ENCODE measurements around the gene MMD2.
A peak's percentile ranks its signal among the peaks of the same experiment; 100 is the strongest.
"Not testable (repeated sequence)": the region's sequence is repeated elsewhere in the genome, so short reads cannot be mapped to it uniquely, and the experiment has no call there.

The MMD2 gene

GRCh38 chr7:4958477-4959301 lies at the start of gene MMD2:
Gene MMD2, minus strand, starts transcription at chr7:4959187. Its CDS starts 170 bp downstream, at chr7:4959017.
- DNase-seq (ENCODE audit: low spot score) = no peak

DNA sequence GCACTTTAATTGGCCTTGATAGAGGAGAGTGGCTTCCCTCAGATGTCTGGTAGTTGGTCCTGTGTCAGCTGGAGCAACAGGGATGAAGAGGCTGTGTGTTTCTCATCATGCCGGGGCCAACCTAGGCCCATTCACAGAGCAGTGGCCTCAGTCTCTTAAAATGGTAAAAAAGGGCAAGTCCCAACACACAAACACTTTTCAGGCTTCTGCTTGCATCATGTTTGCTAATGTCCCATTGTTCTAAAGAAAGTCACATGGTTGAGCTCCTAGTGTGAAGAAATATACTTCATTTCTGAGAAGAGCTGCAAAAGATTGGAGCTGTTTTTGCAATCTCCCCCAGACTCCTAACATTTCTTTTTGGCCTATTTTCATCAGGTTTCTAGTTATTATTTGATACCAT lies 46.1 kb upstream of the MMD2 start:
- DNase-seq (ENCODE audit: low spot score) = no peak

GRCh38 chr7:5001911-5002310 lies 42.9 kb upstream of the MMD2 start:
- DNase-seq (ENCODE audit: low spot score) = no peak

DNA sequence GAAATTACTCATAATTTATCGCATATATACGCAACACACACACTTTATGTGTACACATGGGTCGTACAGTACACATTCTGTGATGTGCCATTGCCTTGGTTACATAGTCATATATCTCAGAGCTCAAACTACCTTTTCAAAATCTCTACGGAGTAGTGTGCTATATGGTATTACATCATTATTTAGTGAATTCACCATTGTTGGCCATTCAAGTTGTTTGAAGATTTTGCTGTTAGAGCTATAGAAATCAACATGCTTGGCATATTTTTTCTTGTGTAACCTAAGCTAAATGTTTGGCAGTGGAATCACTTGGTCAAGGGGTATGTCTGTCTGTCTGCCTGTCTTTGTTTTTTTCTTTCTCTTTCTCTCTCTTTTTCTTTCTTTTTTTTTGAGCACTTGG lies 42.0 kb upstream of the MMD2 start:
- no peak for DNase-seq (ENCODE audit: low spot score)

DNA sequence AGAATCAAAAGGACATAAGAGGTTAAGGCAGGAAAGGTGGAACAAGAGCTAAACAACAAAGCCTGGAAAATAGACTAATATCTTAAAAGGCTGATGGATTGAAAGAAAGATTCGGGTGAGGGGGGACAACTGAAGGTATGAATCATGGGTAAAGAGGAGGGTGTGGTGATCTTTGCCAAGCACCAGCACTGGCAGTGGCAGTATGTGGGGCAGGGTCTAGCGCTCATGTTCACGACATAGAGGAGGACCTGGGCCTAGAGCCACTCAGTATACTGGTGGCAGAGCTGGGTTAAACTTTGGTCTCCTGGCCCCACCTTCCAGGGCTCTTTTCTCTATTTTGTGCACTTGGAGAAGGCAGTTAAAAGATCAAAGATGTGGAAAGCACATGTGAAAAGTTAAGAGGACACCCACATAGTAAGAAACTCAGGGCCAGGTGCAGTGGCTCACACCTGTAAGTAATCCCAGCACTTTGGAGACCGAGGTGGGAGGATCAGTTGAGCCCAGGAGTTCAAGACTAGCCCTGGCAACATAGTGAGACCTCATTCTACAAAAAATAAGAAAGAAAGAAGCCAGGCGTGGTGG lies 40.5 kb upstream of the MMD2 start:
- no peak for DNase-seq (ENCODE audit: low spot score)

DNA sequence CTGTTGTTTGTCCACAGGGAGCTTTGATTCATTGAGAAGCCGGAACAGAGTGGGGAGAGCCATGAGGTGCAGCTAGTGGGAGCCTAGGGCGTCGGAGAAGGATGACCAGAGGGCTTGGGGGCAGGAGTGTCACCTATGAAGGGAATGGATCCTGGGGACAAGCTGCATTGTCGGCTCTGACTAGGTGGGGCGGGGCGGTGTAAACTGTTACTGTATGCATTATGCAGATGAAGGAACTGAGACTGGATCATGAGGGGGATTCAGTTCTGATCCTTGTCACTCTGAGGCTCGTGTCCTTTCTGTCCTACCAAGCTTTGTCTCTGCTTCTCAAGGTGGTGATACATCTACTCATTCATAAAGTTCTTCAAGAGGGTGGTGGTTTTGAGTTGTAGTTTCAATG lies 39.9 kb upstream of the MMD2 start:
- no peak for DNase-seq (ENCODE audit: low spot score)

GRCh38 chr7:4998244-4998643 lies 39.3 kb upstream of the MMD2 start:
- no peak for DNase-seq (ENCODE audit: low spot score)

DNA sequence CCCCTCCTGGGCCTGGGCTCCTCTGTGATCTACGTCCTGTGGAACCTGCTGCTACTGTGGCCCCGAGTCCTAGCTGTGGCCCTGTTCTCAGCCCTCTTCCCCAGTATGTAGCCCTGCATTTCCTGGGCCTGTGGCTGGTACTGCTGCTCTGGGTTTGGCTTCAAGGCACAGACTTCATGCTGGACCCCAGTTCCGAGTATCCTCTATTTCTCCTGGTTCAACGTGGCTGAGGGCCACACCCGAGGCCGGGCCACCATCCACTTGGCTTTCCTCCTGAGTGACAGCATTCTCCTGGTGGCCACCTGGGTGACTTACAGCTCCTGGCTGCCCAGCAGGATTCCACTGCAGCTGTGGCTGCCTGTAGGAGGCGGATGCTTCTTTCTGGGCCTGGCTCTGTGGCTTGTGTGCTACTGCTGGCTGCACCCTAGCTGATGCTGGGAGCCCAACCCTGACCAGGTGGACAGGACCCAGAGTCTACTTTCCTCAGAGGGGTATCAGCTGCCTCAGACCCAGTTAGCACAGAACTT lies 37.8 kb upstream of the MMD2 start:
- no peak for DNase-seq (ENCODE audit: low spot score)

DNA sequence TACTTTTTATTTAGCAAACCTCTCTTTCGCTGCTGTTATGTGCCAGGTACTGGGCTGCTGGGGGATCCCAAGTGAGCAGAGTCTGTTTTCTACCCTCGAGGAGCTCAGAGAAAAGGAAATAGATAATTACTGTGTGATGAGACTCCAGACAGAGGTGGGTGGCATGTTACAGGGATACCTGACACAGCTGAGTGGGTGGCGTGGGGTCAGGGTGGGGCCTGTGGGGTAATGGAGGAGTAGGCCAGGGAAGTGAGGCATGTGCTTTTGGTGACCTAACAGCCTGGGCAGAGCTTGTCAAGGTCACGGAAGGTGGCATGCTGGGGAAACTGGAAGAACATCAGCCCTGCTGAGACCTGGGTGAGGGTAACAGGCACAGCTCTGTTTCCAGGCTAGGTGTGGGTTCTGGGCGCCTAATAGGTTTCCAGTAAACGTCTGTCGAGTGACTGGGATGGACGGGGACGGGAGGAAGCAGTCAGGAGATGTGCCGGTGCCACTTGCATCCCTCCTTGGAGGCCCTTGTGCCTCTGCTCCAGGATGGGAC lies 36.5 kb upstream of the MMD2 start:
- DNase-seq (ENCODE audit: low spot score) = no peak

GRCh38 chr7:4993471-4993870 lies 34.5 kb upstream of the MMD2 start:
- DNase-seq (ENCODE audit: low spot score) = no peak

- DNase-seq (ENCODE audit: low spot score) = not testable (repeated sequence)
These were observed 23.8 kb upstream of the MMD2 start for GRCh38 chr7:4982741-4983140.

- not testable (repeated sequence) for DNase-seq (ENCODE audit: low spot score)
These were observed 22.4 kb upstream of the MMD2 start for GRCh38 chr7:4981295-4981890.

- DNase-seq (ENCODE audit: low spot score) = not testable (repeated sequence)
These were observed 16.6 kb upstream of the MMD2 start for GRCh38 chr7:4975626-4976025.

- peak; percentile 94 for DNase-seq (ENCODE audit: low spot score)
These were observed 14.8 kb upstream of the MMD2 start for GRCh38 chr7:4973728-4974198.

DNA sequence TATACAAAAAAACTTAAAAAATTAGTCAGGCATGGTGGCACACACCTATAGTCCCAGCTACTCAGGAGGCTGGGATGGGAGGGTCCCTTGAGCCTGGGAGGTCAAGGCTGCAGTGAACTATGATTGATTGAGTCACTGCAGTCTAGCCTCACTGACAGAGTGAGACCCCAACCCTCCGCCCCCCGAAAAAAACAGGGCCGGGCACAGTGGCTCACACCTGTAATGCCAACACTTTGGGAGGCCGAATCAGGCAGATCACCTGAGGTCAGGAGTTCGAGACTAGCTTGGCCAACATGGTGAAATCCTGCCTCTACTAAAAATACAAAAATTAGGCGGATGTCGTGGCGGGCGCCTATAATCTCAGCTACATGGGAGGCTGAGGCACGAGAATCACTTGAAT lies 13.5 kb upstream of the MMD2 start:
- DNase-seq (ENCODE audit: low spot score) = not testable (repeated sequence)

DNA sequence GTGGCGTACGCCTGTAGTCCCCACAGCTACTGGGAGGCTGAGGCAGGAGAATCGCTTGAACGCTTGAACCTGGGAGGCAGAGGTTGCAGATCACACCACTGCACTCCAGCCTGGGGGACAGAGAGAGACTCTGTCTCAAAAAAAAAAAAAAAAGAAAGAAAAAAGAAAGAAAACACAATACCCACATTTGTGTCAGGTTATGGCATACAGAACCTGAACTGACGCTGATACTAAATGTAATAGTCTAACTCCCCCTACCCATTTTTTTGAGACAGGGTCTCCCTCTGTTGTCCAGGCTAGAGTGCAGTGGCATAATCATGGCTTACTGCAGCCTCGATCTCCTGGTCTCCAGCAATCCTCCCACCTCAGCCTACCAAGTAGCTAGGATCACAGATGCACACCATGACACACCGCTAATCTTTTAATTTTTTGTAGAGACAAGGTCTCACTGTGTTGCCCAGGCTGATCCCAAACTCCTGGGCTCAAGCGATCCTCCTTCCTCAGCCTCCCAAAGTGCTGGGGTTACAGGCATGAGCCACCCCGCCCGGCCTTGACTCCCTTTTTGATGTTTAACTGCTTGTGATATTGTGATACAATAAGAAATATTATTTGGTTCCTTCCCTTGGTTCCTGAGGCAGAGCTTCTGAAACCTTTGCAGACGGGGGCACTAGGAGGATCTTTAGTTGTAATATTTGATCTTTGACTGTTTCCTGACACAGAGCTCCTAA lies 6.5 kb upstream of the MMD2 start:
- DNase-seq (ENCODE audit: low spot score) = no peak

DNA sequence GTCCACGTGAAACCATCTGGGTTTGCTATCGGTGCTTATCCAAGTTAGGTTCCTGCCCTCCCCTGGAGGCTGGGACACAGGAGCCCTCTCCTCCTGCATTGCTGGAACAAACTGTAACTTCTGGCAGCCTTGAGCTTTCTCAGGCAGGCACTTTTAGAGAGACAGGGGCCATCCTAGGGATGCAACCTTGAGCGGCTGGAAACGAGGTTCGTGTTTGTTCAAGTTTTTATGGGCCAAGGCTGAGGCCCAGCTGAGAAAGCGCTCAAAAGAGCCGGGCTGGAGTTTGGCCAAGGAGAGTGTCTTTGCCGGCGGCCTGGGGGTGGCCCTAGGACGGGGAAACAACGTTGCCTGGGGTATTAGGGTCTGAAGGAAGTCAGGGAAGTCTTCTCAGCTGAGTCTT lies 5.5 kb upstream of the MMD2 start:
- no peak for DNase-seq (ENCODE audit: low spot score)

- DNase-seq (ENCODE audit: low spot score) = no peak
These were observed 4.1 kb upstream of the MMD2 start for GRCh38 chr7:4962872-4963775.

GRCh38 chr7:4960363-4960762 lies 1.4 kb upstream of the MMD2 start:
- DNase-seq (ENCODE audit: low spot score) = no peak

DNA sequence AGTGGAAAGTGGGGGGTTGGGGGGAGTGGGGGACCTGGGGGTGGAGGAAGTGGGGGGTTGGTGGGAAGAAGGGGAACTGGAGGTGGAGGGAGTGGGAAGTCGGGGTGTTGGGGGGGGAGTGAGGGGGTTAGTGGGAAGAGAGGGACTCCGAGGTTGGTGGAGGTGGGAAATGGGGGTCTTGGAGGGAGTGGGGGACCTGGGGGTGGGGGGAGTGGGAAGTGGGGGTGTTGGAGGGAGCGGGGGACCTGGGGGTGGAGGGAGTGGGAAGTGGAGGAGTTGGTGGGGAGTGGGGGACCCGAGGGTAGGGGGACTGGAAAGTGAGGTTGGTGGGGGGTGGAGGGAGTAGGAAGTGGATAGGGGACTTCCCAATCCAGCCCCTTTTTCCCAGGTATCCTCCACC lies 906 bp upstream of the MMD2 start:
- DNase-seq (ENCODE audit: low spot score) = no peak

DNA sequence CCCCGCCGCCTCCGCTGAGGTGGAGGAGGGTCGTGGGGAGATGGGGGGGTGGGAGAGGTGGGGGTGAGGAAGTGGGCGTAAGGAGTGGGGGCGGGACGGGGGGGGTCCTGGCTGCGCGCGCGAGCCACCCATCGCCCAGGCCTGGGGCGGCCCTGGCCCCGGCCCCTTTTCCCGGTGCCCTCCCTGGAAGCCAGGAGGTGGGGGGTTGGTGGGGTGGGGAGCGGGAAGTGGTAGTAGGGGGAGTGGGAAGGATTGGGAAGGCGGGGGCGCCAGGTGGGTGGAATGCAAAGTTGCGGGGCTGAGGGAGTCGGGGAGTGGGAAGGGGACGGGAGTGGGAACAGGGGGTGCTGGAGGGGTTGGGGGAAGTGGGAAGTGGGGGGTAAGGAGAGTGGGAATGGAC lies 319 bp upstream of the MMD2 start:
- no peak for DNase-seq (ENCODE audit: low spot score)
